ENCODE measurements around the gene CD302.
"Not testable (repeated sequence)": the region's sequence is repeated elsewhere in the genome, so short reads cannot be mapped to it uniquely, and the experiment has no call there.

Gene CD302

DNA sequence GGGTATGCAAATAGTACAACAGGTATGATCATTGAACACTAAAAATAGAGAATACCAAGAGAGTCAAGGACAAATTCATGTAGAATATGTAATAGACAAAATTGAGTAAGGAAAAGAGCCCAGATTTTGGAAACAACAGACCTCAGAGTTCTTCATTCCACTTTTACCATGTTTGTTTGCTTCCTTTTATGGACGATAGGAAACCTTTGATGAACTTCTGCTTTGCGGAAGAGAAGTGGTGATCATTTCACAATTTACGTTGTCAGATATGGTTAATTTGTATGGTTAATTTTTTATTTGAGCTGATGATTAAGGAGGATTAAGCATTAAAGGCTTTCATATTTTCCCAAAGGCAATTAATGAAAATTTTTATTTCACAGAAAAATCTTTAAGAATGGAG is 69.4 kb downstream of the CD302 start:
- TF ChIP-seq, protein P1, sequence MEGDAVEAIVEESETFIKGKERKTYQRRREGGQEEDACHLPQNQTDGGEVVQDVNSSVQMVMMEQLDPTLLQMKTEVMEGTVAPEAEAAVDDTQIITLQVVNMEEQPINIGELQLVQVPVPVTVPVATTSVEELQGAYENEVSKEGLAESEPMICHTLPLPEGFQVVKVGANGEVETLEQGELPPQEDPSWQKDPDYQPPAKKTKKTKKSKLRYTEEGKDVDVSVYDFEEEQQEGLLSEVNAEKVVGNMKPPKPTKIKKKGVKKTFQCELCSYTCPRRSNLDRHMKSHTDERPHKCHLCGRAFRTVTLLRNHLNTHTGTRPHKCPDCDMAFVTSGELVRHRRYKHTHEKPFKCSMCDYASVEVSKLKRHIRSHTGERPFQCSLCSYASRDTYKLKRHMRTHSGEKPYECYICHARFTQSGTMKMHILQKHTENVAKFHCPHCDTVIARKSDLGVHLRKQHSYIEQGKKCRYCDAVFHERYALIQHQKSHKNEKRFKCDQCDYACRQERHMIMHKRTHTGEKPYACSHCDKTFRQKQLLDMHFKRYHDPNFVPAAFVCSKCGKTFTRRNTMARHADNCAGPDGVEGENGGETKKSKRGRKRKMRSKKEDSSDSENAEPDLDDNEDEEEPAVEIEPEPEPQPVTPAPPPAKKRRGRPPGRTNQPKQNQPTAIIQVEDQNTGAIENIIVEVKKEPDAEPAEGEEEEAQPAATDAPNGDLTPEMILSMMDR (IDR thresholded peaks at IDR 0.05; ENCODE audit: low read depth, low read length, missing control alignments), result no peak
- no peak overlapping the region for H3K4me3 ChIP-seq (ENCODE audit: low read depth, low read length)
- DNase-seq (ENCODE audit: low read depth), result no peak

DNA sequence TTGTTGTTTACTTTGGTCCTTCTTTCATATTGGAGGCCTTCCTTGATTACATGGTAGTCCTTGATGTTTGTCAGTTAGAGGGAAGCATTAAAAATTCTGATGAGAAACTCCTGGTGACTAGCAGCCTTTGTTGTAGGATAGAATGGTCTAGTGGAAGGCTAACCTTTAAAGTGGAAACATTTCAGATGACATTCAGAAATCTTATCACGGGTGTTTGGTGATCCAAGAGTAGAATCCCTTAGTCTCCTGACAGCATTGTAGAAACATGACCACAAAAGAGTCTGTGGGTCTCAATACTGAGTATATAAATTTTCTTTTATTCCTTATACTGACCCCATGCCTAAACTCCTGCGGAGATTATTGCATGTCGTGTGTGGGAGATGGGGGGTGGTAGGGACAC is 72.3 kb downstream of the CD302 start:
- TF ChIP-seq, protein P1 (IDR thresholded peaks at IDR 0.05; ENCODE audit: low read depth, low read length, missing control alignments), result no peak
- no peak overlapping the region for H3K4me3 ChIP-seq (ENCODE audit: low read depth, low read length)
- no peak for DNase-seq (ENCODE audit: low read depth)

DNA sequence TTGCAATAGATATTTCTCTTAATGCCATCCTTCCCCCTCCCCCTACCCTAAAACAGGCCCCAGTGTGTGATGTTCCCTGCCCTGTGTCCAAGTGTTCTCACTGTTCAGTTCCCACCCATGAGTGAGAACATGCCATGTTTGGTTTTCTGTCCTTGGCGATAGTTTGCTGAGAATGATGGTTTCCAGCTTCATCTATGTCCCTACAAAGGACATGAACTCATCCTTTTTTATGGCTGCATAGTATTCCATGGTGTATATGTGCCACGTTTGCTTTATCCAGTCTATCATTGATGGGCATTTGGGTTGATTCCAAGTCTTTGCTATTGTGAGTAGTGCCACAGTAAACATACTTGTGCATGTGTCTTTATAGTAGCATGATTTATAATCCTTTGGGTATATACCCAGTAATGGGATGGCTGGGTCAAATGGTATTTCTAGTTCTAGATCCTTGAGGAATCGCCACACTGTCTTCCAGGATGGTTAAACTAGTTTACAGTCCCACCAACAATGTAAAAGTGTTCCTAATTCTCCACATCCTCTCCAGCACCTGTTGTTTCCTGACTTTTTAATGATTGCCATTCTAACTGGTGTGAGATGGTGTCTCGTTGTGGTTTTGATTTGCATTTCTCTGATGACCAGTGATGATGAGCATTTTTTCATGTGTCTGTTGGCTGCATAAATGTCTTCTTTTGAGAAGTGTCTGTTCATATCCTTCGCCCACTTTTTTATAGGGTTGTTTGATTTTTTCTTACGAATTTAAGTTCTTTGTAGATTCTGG is 73.0 kb downstream of the CD302 start:
- not testable (repeated sequence) for DNase-seq (ENCODE audit: low read depth); H3K4me3 ChIP-seq (ENCODE audit: low read depth, low read length)

DNA sequence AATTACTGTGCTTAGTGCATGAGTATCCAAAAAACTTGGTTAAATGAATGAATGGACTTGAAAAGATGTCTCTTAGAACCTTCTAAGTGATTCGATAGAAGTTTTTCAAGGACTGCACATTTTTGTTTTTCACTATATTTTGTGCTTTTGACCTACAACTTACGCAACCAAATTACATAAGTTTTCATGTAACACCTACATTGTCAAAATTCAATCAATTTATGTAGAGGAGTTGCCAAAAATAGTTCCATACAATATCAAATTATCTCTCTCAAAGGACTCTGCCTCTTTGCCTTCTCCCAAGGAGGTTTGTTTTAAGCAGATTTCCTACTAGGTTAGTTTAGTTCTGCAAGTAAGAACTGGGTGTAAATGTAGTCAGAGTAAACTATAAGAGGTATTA is 75.4 kb downstream of the CD302 start:
- TF ChIP-seq, protein P1 (IDR thresholded peaks at IDR 0.05; ENCODE audit: low read depth, low read length, missing control alignments), result no peak
- no peak overlapping the region for H3K4me3 ChIP-seq (ENCODE audit: low read depth, low read length)
- DNase-seq (ENCODE audit: low read depth), result no peak

DNA sequence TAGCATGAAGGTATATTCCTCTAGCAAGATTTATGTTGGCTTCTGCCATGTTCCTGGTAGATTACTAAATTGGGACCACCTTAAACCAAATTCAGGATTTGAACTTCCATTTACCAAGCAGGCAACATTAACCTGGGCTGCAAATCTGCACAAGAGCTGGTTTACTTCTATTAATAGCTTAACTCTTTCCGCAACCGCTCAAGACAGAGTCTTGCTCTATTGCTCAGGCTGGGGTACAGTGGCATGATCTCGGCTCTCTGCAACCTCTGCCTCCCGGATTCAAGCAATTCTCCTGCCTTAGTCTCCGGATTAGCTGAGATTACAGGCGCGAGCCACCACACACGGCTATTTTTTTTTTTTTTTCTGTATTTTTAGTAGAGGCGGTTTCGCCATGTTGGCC is 77.3 kb downstream of the CD302 start:
- no peak overlapping the region for H3K4me3 ChIP-seq (ENCODE audit: low read depth, low read length)
- no peak for DNase-seq (ENCODE audit: low read depth)
- TF ChIP-seq, protein P1 (IDR thresholded peaks at IDR 0.05; ENCODE audit: low read depth, low read length, missing control alignments), result no peak

Measured in GM12864 (cell line).